GM12801 (cell line): ENCODE results near the gene DCAF5.

ENCODE experiments used
- CTCF ChIP-seq: IDR thresholded peaks from one replicate; pipeline ENCODE4 v1.5.1; 2011; ENCODE audit warnings: control low read depth; ENCODE audit not compliant: insufficient read length; ENCODE audit errors: extremely low read depth

The DCAF5 gene

GRCh38 chr14:69042299-69042698 lies 110.6 kb downstream of the DCAF5 start:
- TF ChIP-seq CTCF = no peak

- no peak for TF ChIP-seq CTCF
Measured at GRCh38 chr14:69041783-69042182, 111.1 kb downstream of the DCAF5 start.

- no peak for TF ChIP-seq CTCF
Measured at GRCh38 chr14:69040353-69040752, 112.6 kb downstream of the DCAF5 start.

- TF ChIP-seq CTCF = no peak
Measured at GRCh38 chr14:69039288-69039628, 113.7 kb downstream of the DCAF5 start.

GRCh38 chr14:69038455-69039287 lies 114.2 kb downstream of the DCAF5 start:
- TF ChIP-seq CTCF = no peak

GRCh38 chr14:69037790-69038454 lies 115.0 kb downstream of the DCAF5 start:
- no peak for TF ChIP-seq CTCF

- no peak for TF ChIP-seq CTCF
Measured at GRCh38 chr14:69036757-69037506, 116.0 kb downstream of the DCAF5 start.
